IPS-NIHi7 (cell line): ENCODE results near the gene ALDH1L1.
A peak's percentile ranks its signal among the peaks of the same experiment; 100 is the strongest.

Source experiments
- DNase-seq: peaks from one replicate; pipeline ENCODE4 v3.0.0; 2012; ENCODE audit warnings: mixed read lengths; ENCODE audit errors: extremely low spot score

The ALDH1L1 gene

DNA sequence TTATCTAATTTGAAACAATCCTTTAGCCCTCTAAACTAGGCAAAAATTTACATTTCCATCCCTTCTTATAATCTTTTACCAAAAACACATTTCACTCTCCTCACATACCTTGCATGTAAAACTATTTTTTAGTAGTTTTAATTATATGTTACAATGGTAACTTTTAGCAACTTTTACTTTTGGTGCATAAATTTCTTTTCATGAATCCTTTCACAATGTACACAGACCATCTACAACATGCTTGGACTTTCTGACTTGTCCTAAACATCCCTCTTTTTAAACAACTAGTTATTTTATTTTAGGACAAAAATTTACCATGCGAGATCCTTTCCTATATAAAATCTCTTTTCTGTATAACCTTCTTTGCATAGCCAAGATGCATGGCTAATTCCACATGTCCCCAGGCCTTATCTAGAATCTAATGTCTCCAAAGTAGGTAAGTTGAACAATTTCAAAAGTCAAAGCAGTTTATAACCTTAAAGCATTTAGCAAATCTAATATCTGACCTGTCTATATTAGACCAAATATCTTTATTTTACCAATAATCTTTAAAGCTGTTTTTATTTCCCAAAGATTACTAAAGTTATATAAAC is 14.4 kb upstream of the ALDH1L1 start:
- DNase-seq: no peak

DNA sequence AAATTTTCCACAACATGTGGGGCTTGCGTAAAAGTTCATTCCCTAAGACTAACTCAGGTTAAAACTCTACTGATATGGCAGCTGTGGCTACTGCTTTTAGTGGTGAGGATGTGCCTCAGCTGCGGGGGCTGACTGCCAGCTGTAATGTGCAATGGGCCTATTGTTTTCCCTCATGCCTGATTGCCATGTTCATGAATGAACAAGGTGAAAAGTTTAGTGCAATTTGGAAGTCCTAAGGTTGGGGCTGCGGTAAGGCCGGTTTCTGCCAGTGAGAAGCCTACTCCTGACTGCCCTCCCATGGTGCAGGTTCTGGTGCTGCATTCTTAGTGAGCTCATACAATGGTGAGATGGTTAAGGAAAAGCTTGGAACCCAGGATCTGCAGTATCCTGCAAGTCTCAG is 10.9 kb upstream of the ALDH1L1 start:
- DNase-seq: no peak

DNA sequence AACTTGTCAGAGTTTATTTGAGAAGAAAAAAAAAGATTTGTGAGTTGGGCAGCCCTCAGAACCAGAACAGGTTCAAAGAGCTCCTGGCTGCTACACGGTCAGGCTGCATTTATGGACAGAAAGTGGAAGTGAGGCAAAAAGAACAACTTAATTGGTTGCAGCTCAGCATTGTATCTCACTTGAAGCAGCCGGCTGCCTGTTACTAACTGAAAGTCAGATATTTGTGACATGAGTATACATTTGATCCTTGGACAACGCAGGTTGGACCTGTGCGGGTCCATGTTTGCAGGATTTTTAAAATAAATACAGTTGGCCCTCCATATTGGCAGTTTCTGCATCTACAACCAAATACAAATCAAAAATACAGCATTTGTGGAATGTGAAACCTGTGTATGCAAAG is 7.5 kb upstream of the ALDH1L1 start:
- no peak for DNase-seq

GRCh38 chr3:126186749-126187148 is 6.4 kb upstream of the ALDH1L1 start:
- no peak for DNase-seq

DNA sequence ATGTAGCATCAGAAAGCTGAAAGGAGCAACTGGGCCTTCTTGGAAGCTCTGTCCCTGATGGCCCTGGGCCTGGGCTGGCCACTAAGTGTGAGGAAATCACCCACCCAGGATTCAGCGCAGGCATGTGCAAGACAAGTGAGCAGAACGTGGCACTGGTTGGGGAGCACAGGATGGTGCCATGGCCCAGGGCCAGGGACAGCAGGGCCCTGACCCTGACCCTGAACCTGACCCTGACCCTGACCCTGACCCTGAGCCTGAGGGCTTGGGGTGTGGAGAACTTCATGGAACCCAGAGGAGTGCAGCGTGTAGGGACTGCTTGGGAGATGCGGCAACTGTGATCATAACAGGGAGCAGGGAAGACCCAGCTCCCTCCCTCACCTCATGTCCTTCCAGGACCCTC is 5.9 kb upstream of the ALDH1L1 start:
- DNase-seq: no peak

DNA sequence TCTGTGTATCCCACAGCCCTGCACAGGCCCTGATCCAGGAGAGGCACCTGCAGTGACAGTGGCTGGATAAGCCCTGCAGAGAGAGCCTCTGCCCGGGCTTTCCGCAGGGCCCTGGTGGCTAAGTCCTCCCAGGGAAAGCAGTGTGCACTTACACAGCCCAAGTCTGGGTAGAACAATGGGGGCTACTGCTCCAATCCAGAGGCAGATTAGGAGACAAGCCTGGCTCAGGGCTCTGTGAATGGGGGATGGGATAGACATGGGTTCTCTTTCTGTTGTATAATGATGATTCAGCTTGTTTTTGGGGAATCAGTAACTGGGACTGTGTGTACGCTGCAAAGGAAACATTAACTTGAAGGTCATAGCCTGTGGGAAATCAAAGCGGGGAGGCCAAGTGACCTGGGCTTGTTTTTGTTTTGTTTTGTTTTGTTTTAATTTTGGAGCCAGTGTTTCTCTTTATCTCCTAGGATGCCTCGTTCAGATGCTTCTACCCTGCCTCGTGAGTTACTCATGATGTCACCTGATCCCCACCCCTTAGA is 4.1 kb upstream of the ALDH1L1 start:
- no peak for DNase-seq

- DNase-seq: no peak
Observed at GRCh38 chr3:126181398-126181725, 976 bp upstream of the ALDH1L1 start.

DNA sequence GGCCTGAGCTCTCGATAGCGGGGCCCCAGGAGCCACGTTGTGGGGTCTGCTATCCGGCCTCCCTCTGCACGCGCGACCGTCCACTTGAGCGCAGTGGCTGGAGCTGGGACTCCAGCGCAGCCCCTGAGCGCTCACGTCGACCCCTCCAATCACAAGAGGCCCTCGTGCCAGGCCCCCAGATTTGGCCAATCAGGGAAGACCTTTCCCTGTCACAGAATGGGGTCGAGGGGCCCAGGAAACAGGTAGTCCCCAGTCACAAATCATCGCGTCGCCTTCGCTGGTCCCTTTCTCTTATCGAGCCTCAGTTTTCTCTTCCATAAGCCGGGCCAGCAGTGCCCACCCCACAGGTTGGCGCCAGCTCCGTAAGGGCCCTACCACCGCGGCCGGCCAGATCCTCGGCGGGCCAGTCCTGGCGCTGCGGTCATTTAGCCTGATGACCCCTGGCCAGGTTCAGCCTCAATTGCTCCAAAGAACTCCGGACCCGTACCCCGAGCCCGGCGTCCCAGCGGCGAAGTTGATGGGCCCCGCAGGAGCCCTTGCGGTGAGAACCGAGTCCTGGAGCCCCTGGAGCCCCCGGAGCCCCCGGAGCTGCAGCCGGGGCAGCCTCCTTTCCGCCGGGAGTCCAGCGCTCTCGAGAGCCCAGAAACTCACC is 435 bp downstream of the ALDH1L1 start:
- DNase-seq: peak; percentile 82

DNA sequence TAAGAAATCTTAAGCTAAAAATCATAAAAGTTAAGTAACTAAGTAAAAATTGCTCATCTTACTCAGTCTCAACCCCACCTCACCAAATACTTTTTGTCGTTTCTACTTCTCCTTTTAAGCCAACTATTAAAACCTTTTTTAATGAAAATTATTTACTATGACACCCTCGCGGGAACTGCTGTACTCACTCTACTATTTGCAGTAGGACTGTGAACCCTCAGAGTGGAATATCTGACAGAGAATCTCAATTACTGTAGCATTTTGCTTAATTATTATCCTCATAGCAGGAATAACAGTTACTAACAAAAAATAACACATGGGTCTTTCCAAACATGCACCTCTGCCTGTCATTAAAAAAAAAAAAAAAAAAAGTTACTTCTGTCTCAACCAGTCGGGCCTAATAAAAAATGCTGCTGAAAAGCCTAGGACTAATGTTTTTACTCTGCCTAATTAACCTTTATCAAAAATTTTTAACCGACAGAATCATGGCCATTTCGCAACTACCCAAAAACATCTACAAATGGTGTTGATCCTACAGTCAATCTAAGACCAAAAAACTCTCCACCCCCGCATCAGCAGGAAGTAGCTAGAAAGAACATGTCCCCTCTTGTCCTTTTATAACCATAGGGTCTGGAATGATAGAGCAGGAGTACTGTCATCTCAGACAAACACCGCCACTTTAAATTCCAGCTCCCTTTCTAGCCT is 10.2 kb downstream of the ALDH1L1 start:
- DNase-seq: no peak

DNA sequence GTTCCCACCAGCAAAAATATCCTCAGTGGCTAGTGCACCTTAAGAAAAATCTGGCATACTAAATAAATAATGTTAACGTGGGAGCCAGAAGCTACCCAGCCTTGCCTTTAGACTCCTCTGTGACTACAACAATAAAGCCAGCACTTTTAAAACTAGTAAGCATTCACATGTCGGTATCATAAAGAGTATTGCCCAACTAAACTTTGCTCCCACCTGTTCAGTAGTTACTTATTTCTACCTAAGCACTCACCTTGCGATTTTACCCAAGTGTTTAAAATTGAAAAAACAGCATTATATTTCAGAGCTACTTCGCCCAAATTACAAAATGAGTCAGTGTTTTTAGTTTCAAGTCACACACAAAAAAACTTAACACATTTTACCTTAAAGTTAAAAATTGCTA is 12.8 kb downstream of the ALDH1L1 start:
- DNase-seq: no peak

DNA sequence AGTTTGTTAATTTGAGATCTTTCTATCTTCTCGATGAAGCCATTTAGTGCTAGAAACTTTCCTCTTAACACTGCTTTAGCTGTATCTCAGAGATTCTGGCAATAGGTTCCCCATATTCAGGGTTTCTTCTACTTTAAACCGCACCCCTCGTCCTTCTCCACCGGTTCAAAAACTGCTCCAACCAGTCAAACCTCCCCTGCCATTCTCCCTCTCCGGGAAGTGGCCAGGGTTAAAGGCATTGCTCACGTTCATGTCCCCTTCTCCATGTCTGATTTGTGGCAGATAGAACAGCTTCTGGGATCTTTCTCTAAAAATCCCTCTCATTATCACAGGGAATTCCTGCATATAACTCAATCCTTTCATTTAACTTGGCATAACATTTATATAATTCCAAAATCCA is 14.4 kb downstream of the ALDH1L1 start:
- no peak for DNase-seq

DNA sequence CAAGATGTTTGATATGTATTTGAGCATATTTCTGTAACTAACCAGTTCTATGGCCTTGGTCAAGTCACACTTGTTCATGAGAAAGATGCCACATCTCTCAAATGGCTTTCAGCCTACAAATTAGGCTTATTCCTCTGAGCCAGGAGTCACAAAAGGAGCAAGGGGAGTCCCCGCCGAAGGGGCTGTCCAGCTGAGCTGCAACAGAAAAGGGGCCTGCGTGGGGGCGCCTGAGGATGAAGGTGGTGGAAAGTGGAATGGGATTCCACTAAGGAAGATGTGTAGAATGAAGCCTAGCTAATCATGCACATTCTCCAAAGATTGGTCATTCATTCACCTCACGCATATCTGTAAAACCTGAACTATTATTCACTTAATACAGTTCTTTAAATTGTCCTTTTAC is 19.1 kb downstream of the ALDH1L1 start:
- DNase-seq: no peak

DNA sequence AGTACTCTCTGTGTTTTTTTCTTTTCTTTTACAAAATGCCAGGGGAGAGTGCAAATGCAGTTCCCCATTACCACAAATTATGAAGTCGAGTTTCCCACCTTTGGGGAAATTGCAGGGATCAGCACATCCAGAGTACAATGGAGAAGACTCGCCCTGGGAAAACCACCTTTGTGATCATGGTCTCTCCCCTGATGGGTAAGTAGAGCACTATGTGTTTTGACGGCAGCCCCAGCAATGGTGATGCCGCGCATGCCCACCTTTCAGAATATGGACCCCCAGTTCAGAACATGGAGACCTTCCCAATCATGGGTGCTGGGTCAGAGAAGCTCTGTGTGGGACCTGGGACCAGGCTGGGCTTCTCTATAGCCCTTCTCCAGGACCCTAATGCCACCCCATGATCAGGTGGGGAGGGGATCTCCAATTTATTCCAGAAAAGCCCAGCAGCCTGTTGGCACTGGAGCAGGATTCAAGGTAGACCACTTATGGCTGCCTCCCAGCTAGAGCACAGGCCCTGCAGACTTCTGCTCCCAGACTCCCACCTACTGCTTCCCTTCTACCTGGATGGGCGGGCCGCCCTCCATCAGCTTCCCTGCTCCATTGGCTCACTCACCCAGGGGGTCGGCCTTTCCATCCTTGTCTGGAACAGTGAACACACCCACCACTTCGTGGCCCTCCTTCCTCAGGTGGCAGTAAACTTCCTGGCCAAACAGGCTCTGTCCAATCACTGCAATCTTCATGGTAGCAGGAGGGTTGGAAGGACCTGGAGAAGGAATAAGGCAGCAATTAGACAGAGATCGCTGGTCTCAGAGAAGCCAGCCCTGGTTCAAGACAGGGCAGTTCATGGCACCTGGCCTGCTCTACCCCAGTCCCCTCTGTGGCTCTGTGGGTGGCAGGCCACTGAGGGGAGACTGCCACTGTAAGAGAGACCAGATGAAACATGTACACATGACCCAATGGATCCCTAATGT is 19.9 kb downstream of the ALDH1L1 start:
- DNase-seq: no peak

DNA sequence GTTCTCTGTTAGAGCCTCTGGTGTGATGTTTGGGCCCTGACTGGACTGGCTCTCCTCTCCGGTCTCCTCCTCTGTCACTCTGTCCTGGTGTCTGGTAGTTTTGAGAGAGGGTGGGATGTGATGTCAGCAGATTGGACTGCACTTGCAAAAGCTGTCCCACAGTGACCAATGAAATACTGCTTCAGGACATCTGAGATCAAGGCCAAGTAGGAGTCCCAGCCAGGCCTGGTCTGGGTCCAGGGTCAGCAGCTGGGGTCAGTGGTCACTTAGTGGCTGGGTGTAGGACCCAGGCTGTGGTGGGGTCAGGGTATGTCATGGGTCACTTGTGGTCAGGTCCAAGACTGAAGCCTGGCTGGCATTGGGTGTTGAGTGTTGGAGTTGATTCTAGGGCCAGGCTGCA is 20.9 kb downstream of the ALDH1L1 start:
- no peak for DNase-seq

DNA sequence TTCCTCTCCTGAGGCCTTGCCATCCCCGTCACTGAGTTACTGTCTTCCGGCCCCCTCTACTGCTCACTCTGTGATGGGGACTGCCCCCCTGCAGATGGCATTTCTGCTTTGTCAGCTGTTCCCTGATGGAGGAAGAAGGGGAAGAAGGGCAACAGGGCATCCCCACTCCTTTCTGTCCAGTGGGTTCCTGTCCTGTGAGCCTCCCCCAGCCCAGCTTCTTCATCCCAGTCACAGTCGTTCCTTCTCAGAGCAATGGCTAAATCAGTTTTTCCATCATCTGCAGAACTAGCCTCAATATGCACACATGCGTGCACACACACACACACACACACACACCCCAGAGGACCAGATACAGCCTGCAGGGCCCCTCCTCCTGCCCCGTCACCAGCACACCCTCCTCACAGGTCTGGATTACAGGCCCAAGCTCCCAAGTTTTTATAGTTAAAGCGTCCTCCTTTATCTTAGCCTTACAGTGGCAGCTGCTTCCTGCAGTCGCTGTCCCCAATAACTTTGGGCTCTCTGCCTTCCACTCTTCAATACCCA is 21.4 kb downstream of the ALDH1L1 start:
- DNase-seq: no peak

DNA sequence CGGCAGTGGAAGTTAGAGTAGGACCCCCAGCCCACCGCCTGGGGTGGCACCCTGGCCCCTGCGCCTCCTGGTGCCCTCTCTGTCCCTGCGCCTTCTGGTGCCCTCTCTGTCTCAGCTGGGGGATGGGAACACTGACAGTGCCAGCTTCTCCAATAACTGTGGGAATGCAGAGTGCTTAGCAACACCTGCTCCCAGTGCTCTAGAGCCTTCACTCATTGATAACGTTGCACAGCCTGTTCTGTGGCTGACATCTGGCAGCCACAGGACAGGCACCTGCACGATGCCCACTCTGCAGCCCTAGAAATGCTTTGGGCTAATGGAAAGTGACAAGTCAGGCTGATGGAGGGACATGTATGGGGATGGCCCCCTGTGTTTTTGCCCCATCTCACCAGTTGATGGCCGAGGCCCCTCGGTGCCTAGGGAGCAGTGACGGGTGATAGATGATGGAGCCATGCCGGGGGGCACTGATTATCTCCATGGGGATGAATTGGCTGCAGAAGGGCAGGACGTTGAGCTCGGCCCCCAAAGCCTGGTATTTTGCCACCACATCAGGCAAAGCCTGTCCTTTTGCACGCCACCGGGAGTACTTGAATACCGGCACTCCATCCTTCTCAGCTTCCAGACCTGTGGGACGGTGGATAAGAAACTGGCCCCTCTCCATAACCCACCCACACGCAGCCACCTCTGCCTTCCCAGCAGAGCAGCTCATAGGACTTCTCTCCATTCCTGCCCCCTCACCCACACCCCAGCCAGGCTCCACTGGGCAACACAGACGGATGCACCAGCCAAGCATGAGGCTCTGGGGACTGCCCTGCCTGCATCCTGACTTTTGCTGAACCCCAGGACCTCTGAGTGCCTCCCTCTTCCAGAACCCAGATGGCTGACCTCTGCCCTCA is 22.1 kb downstream of the ALDH1L1 start:
- no peak for DNase-seq

DNA sequence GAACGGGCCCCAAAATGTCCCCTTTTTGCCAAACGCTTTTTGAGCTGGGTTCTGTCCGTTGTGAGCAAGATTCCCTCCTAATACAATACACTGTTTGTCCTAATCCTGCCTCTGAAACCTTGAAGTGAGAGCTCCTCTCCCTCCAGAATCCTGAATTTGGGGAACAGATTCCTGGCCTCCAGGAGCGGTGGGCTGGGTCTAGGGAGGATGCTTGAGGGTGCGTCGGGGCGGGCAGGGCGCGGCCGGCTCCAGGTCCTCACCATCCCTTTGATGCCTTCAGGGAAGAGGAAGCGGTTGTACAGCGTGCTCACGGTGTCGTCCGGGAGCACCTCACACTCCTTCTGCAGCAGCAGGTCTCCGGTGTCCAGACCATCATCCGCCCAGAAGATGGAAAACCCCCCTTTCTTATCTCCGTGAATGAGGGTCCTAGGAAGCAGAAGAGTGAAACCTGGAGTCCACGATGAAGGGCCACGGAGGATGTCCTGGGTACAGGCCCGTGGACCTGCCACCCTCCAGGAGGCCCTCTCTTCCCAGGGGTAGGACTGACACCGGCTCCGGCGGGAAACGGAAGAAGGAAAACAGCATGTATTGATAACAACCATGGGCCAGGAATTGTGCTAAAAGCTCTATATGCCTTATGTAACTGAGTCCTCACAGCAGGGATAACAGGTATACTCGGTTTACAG is 23.2 kb downstream of the ALDH1L1 start:
- DNase-seq: no peak

DNA sequence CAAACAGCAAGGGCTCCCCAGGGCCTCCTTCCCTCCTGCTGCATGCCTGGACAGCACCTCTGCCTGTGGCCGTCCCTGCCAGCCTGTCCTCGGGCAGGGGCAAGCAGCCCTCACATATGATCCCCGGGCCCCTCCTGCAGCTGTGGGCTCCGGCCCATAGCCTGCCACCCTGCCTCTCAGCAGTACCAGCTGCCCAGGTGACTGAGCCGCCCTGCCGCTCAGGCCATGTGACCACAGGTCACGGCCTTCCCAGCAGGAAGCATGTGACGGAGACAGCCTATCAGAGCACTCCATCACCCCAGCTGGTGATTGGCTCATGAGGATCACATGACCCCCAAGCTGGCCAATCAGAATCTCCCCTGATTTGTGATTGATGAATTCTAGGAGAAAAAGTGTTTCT is 23.9 kb downstream of the ALDH1L1 start:
- peak; percentile 9 for DNase-seq

GRCh38 chr3:126155819-126156218 is 24.6 kb downstream of the ALDH1L1 start:
- DNase-seq: peak; percentile 6

GRCh38 chr3:126155280-126155640 is 25.1 kb downstream of the ALDH1L1 start:
- peak; percentile 7 for DNase-seq
